Thoracic aorta (tissue), 2 donors: Measurements from ENCODE around the gene PABPN1L. TPM values are rescaled to one million over a fixed set of nuclear protein-coding genes. Genes with fewer than 3 reads are reported as not detected.

Source experiments
- ATAC-seq: fragments of 150-250 bp; one replicate; pipeline ENCODE4 v1.8.0; 2017; ENCODE audit warnings: low read depth; ENCODE audit not compliant: insufficient number of reproducible peaks, low FRiP score
- DNase-seq: peaks from one replicate; pipeline ENCODE4 v3.0.0-alpha.2; 2020; ENCODE audit warnings: low spot score
- H3K27ac ChIP-seq, 2 donors: fragments of 200-600 bp; sonication (generic); 1 replicate in 1 of 2; 2 replicates in 1 of 2; pipeline ENCODE4 v1.5.1; 2016; ENCODE audit warnings: mild to moderate bottlenecking in 2 of 2, moderate library complexity in 2 of 2
- H3K27me3 ChIP-seq: fragments of 200-600 bp; sonication (generic); replicated peaks from 2 replicates; pipeline ENCODE4 v1.6.0; 2016; ENCODE audit warnings: mild to moderate bottlenecking; ENCODE audit not compliant: insufficient read depth
- H3K36me3 ChIP-seq: fragments of 200-600 bp; sonication (generic); one replicate; pipeline ENCODE4 v1.5.1; 2016
- H3K4me1 ChIP-seq, 2 donors: fragments of 200-600 bp; sonication (generic); 1 replicate in 1 of 2; 2 replicates in 1 of 2; pipeline versions ENCODE4 v1.5.1 to v1.6.0; 2016; ENCODE audit warnings: low read depth in 2 of 2, mild to moderate bottlenecking in 1 of 2; ENCODE audit not compliant: control insufficient read depth in 1 of 2
- H3K4me3 ChIP-seq: fragments of 200-600 bp; sonication (generic); 2 replicates; pipeline ENCODE4 v1.5.1; 2016; ENCODE audit warnings: mild to moderate bottlenecking
- H3K9me3 ChIP-seq: fragments of 200-600 bp; sonication (generic); 2 replicates; pipeline ENCODE4 v1.5.1; 2016
- total RNA-seq, 2 donors: library from RNA; depleted of rRNA; stranded (reverse); fragments of >200 nt; gene quantifications; one replicate each; pipeline versions ENCODE4 v1.1.0 to v1.2.3, GENCODE V29; 2016
- TF ChIP-seq, protein P1 (sequence below): fragments of 200-600 bp; sonication (generic); IDR thresholded peaks from one replicate; pipeline ENCODE4 v1.5.1; 2019; ENCODE audit warnings: antibody characterized with exemption

PABPN1L gene
- total RNA-seq, 2 donors from 2014 or later, result not detected

DNA sequence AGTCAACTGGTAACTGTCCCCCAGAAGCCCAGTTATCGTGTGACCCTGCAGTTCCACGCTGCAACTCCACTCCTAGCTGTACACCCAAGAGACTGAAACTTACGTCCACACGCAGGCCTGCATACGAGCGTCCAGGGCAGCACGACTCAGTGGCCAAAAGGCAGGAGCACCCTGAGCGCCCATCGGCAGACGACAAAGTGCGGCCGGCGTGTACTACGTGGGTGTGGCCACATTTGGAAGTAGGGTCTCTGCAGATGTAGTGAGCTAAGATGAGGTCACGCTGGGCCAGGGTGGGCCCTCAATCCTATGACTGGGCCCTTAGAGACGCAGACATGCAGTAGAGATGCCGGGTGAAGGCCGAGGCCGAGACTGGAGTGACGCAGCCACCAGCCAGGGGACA, 23.2 kb downstream of the PABPN1L start:
- no peak for ATAC-seq
- TF ChIP-seq, protein P1, sequence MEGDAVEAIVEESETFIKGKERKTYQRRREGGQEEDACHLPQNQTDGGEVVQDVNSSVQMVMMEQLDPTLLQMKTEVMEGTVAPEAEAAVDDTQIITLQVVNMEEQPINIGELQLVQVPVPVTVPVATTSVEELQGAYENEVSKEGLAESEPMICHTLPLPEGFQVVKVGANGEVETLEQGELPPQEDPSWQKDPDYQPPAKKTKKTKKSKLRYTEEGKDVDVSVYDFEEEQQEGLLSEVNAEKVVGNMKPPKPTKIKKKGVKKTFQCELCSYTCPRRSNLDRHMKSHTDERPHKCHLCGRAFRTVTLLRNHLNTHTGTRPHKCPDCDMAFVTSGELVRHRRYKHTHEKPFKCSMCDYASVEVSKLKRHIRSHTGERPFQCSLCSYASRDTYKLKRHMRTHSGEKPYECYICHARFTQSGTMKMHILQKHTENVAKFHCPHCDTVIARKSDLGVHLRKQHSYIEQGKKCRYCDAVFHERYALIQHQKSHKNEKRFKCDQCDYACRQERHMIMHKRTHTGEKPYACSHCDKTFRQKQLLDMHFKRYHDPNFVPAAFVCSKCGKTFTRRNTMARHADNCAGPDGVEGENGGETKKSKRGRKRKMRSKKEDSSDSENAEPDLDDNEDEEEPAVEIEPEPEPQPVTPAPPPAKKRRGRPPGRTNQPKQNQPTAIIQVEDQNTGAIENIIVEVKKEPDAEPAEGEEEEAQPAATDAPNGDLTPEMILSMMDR, result no peak
- peaks cover 15% of the 10 kb centered on the region for H3K36me3 ChIP-seq

DNA sequence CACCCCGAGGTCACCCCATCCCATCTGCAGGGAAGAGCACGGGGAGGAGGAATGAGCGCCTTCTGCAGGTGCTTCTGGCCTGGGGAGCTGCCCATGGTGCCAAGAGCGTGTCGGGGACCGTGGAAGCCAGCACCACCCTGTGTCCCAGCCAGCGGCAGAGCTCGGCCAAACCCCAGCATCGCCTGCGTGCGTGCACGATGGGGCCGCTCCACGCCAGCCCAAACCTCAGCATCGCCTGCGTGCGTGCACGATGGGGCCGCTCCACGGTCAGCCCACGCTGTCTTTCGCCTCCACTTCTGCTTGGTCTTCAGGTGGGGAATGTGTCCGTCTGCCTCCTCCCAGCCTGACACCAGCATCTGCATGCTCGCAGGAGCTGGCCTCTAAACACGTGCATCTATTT, 23.7 kb downstream of the PABPN1L start:
- ATAC-seq, result no peak
- H3K9me3 ChIP-seq, result no peaks in the 10 kb centered on the region
- H3K4me3 ChIP-seq, result no peak overlapping the region
- H3K27ac ChIP-seq, result no peak overlapping the region
- H3K27me3 ChIP-seq, result no peaks in the 10 kb centered on the region
- H3K36me3 ChIP-seq, result peaks cover 15% of the 10 kb centered on the region
- H3K4me1 ChIP-seq, result no peaks in the 10 kb centered on the region
- TF ChIP-seq, protein P1, result no peak
- DNase-seq, result no peak

More for the DNA sequence above, 23.2 kb downstream of the PABPN1L start:
- Histone ChIP-seq H3K27me3 (no peaks in the 10 kb centered on the region), H3K27ac (no peak overlapping the region), H3K4me3 (no peak overlapping the region), H3K9me3 (no peaks in the 10 kb centered on the region), H3K4me1 (no peaks in the 10 kb centered on the region)
- no peak for DNase-seq

DNA sequence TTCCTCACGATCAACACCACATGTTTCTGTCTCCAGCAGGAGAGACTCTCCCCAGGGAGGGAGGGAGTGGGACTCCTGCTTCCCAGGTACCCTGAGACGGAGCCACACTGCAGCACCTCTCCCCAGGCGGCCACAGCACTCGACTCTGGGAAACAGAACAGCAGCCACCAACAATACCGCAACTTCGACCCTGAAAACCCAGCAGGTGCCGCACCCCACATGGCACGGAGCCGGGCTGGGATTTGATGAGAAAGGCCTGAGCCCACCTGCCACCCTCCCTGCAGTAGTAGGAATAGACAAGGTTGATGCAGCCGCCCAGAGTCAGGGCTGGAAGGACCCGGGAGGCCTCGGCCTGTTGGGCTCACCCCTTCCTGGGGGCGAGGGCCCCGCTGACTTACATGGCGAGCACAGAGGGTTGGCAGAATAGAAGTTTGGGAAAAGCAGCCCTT, 24.1 kb downstream of the PABPN1L start:
- no peaks in the 10 kb centered on the region for H3K4me1 ChIP-seq
- H3K27ac ChIP-seq, result no peak overlapping the region
- TF ChIP-seq, protein P1, result no peak
- peaks cover 15% of the 10 kb centered on the region for H3K36me3 ChIP-seq
- H3K27me3 ChIP-seq, result no peaks in the 10 kb centered on the region
- ATAC-seq, result no peak
- H3K9me3 ChIP-seq, result no peaks in the 10 kb centered on the region
- no peak for DNase-seq
- H3K4me3 ChIP-seq, result no peak overlapping the region

GRCh38 chr16:88841521-88842307, 24.7 kb downstream of the PABPN1L start:
- no peaks in the 10 kb centered on the region for H3K4me1 ChIP-seq
- H3K9me3 ChIP-seq, result no peaks in the 10 kb centered on the region
- TF ChIP-seq, protein P1, result no peak
- no peak overlapping the region for H3K4me3 ChIP-seq
- H3K27me3 ChIP-seq, result no peaks in the 10 kb centered on the region
- no peak for DNase-seq
- ATAC-seq, result no peak
- no peak overlapping the region for H3K27ac ChIP-seq
- peaks cover 15% of the 10 kb centered on the region for H3K36me3 ChIP-seq

DNA sequence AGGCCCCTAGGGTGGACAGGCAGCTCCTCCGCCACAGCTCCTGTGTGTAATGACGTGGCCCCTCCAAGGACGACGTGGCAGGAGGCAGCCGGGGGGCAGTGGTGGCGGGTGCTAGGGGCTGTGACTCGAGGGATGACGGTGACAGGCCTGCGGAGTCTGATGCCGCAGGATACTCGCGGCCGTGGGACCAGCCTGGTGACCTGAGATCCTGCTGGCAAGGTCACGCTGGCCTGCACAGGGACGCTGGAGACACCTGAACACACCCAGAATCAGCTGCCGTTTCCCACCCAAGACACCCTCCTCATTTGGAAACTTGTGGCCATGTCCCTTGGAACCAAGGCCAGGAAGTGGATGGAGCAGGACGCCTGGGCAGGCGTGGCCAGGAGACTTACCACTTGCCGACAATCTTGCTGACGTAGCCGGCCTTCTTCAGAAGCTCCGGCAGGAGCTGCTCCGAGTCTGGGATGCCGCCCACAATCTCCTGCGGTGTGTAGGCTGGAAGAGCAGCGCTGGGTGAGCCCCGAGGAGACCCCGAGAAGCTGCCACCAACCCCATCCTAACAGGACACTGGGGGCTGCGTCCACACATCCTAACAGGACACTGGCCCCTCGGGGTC, 25.8 kb downstream of the PABPN1L start:
- H3K27me3 ChIP-seq, result no peaks in the 10 kb centered on the region
- no peaks in the 10 kb centered on the region for H3K9me3 ChIP-seq
- no peak overlapping the region for H3K4me3 ChIP-seq
- peaks cover 16% of the 10 kb centered on the region for H3K36me3 ChIP-seq
- no peaks in the 10 kb centered on the region for H3K4me1 ChIP-seq
- ATAC-seq, result no peak
- DNase-seq, result no peak
- H3K27ac ChIP-seq, result no peak overlapping the region
- TF ChIP-seq, protein P1, result no peak
